Measurements from ENCODE around the gene OS9. TPM values are rescaled to one million over a fixed set of nuclear protein-coding genes. Genes with fewer than 3 reads are reported as not detected.
"Not testable (repeated sequence)": the region's sequence is repeated elsewhere in the genome, so short reads cannot be mapped to it uniquely, and the experiment has no call there.

Gene OS9
- polyA plus RNA-seq, 2 of the 4 experiments (the other 2 are of a cell fraction), result 128 to 183 TPM

- FAIRE-seq (no peak), DNase-seq (ENCODE audit: low read depth in 1 of 2, low spot score in 1 of 2) (no peak), ATAC-seq (no peak)
- TF ChIP-seq RNF2 (IDR thresholded peaks at IDR 0.05; ENCODE audit: borderline replicate concordance, low read depth), result no peak
- TF ChIP-seq HOXA7 (CRISPR knock-in tag; IDR thresholded peaks at IDR 0.05), result no peak
- TF ChIP-seq ZFP36 (IDR thresholded peaks at IDR 0.05; ENCODE audit: borderline replicate concordance, partially characterized antibody), result no peak
- TF ChIP-seq ESRRA (IDR thresholded peaks at IDR 0.05; ENCODE audit: borderline replicate concordance, low read length), result no peak
- no peak for TF ChIP-seq CBX8 (IDR thresholded peaks at IDR 0.05)
- TF ChIP-seq ZSCAN20 (CRISPR knock-in tag; IDR thresholded peaks at IDR 0.05), result no peak
- no peak for TF ChIP-seq HES2 (IDR thresholded peaks at IDR 0.05)
- TF ChIP-seq MYC (IDR thresholded peaks at IDR 0.05; ENCODE audit: borderline replicate concordance, low read length), result no peak
- no peak for TF ChIP-seq NFE2L2 (conservative IDR thresholded peaks at IDR 0.05; ENCODE audit: low read length)
- TF ChIP-seq RARB (CRISPR knock-in tag; IDR thresholded peaks at IDR 0.05), result no peak
- no peak for TF ChIP-seq ZC3H11A (IDR thresholded peaks at IDR 0.05)
- no peak for TF ChIP-seq FOSL2 (IDR thresholded peaks at IDR 0.05)
- TF ChIP-seq FOSL2 (CRISPR knock-in tag; IDR thresholded peaks at IDR 0.05), result no peak
- TF ChIP-seq ZNF302 (CRISPR knock-in tag; IDR thresholded peaks at IDR 0.05), result no peak
- TF ChIP-seq RCOR1 (IDR thresholded peaks at IDR 0.05; ENCODE audit: low read depth, low read length), result no peak
- TF ChIP-seq HOXB5 (CRISPR knock-in tag; IDR thresholded peaks at IDR 0.05), result no peak
- no peak for TF ChIP-seq TFCP2L1 (CRISPR knock-in tag; IDR thresholded peaks at IDR 0.05)
- no peak for TF ChIP-seq ATOH8 (CRISPR knock-in tag; IDR thresholded peaks at IDR 0.05; ENCODE audit: low read depth)
- no peak for TF ChIP-seq SREBF2 (IDR thresholded peaks at IDR 0.05)
- no peak for TF ChIP-seq POLR2A (IDR thresholded peaks at IDR 0.05; ENCODE audit: low read length)
- no peak for TF ChIP-seq POLR2AphosphoS2 (conservative IDR thresholded peaks at IDR 0.05; ENCODE audit: low read length)
- no peak overlapping the region for H3K4me2 ChIP-seq
- ChIA-PET POLR2A (no interaction called here), CTCF (interaction anchor here (0.6 to 13.8 kb wide), 4 partner anchors 16 to 139 kb away, joined by 3 to 242 read pairs (median 17); partner anchors contain the start of gene AGAP2)
- peaks cover 12% of the 10 kb centered on the region; the same call in 2 of the 3 replicates for H3K4me1 ChIP-seq
- no peaks in the 10 kb centered on the region for H3K9me3 ChIP-seq
- WGBS (ENCODE audit: missing lambda C conversion rate), result 77% methylated on average over 11 of the region's 11 CpGs
- no peak overlapping the region for H3K27ac ChIP-seq
- H3K4me3 ChIP-seq, result no peak overlapping the region
These were observed 27.0 kb downstream of the OS9 start for GRCh38 chr12:57720606-57721595.

- CTCF ChIA-PET, result interaction anchor here (0.5 to 13.8 kb wide), 6 partner anchors 8 to 140 kb away, joined by 3 to 242 read pairs (median 9); partner anchors contain the start of gene AGAP2
- H3K27ac ChIP-seq; H3K4me2 ChIP-seq; ATAC-seq; FAIRE-seq; DNase-seq (ENCODE audit: low read depth in 1 of 2, low spot score in 1 of 2); H3K4me3 ChIP-seq; H3K9me3 ChIP-seq; POLR2A ChIA-PET: not testable (repeated sequence)
- peaks cover 15% of the 10 kb centered on the region for H3K4me1 ChIP-seq
- WGBS (ENCODE audit: missing lambda C conversion rate), result 93% methylated on average over 16 of the region's 16 CpGs
These were observed 28.1 kb downstream of the OS9 start for GRCh38 chr12:57721846-57722608.

Measured in A549 (cell line).